Lower leg skin (tissue), 4 donors: ENCODE results near the gene C17orf107. TPM values are rescaled to one million over a fixed set of nuclear protein-coding genes. Genes with fewer than 3 reads are reported as not detected.

Experiments used
- DNase-seq, 2 donors: peaks; one replicate each; pipeline ENCODE4 v3.0.0-alpha.2; 2019; ENCODE audit warnings: low spot score in 2 of 2
- H3K4me3 ChIP-seq: fragments of 200-600 bp; sonication (generic); 2 replicates; pipeline ENCODE4 v1.5.1; 2017; ENCODE audit warnings: mild to moderate bottlenecking, low read depth; ENCODE audit not compliant: poor library complexity, severe bottlenecking
- CTCF ChIP-seq, 3 donors: fragments of 450-650 bp; IDR thresholded peaks; one replicate each; pipeline ENCODE4 v1.5.1; 2016; ENCODE audit warnings: antibody characterized with exemption in 3 of 3, mild to moderate bottlenecking in 3 of 3, moderate library complexity in 2 of 3
- POLR2A ChIP-seq, 2 donors: fragments of 450-650 bp; IDR thresholded peaks; one replicate each; pipeline ENCODE4 v1.6.1; 2016 to 2017; ENCODE audit warnings: antibody characterized with exemption in 2 of 2, mild to moderate bottlenecking in 1 of 2, moderate library complexity in 1 of 2
- whole genome bisulfite sequencing, 2 donors: methylation state at CpG; one replicate each; pipeline ENCODE4 v1.1.5; 2018; 5-methylcytosine and 5-hydroxymethylcytosine counted together
- intact Hi-C: fragments of 100-400 bp; cut with DNase I; formaldehyde crosslinking; loops from one replicate; pipeline ENCODE4 v1.15.0; 2023; ENCODE audit warnings: low total_unique reads
- total RNA-seq, 4 donors: library from RNA; depleted of rRNA; stranded (reverse); fragments of >200 nt; gene quantifications; one replicate each; pipeline ENCODE4 v1.1.0, GENCODE V29; 2016

C17orf107 gene
- total RNA-seq, result 10 to 100 TPM in 2 of 4 donors, 1 to 10 TPM in 2; 7.0 to 13.4 (median 10.1) TPM

- 10 to 20% methylated on average over 30 to 56 of the region's 60 CpGs for WGBS, 2 donors
- intact Hi-C loops, result no loop called here
- no peak within 1 kb of the TSS for H3K4me3 ChIP-seq
- TF ChIP-seq CTCF (IDR thresholded peaks at IDR 0.05), result no peak
- TF ChIP-seq POLR2A (IDR thresholded peaks at IDR 0.05), result no peak
- DNase-seq, result peak; percentile 83 to 97
Measured at GRCh38 chr17:4899341-4900230, at the start of gene C17orf107. Gene C17orf107, plus strand, starts transcription at chr17:4899536. Its CDS starts 227 bp downstream, at chr17:4899763.

- H3K4me3 ChIP-seq, result no peak overlapping the region
- 45 to 72% methylated on average over 2 of the region's 2 CpGs for WGBS, 2 donors
- DNase-seq, result no peak
- TF ChIP-seq POLR2A (IDR thresholded peaks at IDR 0.05) (no peak), CTCF (IDR thresholded peaks at IDR 0.05) (no peak)
- intact Hi-C loops, result no loop called here
Measured at GRCh38 chr17:4850246-4850645, 49.1 kb upstream of the C17orf107 start.

- TF ChIP-seq POLR2A (IDR thresholded peaks at IDR 0.05), result no peak
- no peak for TF ChIP-seq CTCF (IDR thresholded peaks at IDR 0.05)
- 64 to 67% methylated on average over 3 of the region's 3 CpGs for WGBS, 2 donors
- H3K4me3 ChIP-seq, result no peak overlapping the region
- no peak for DNase-seq
- intact Hi-C loops, result no loop called here
Measured at GRCh38 chr17:4851084-4851483, 48.3 kb upstream of the C17orf107 start.

- intact Hi-C loops, result no loop called here
- DNase-seq, result no peak
- no peak for TF ChIP-seq CTCF (IDR thresholded peaks at IDR 0.05)
- no peak for TF ChIP-seq POLR2A (IDR thresholded peaks at IDR 0.05)
Measured at GRCh38 chr17:4852567-4853207, 46.6 kb upstream of the C17orf107 start.

GRCh38 chr17:4853208-4853671 lies 46.1 kb upstream of the C17orf107 start:
- H3K4me3 ChIP-seq, result no peak overlapping the region
- 38 to 64% methylated on average over 2 of the region's 2 CpGs for WGBS, 2 donors
- no peak for DNase-seq
- TF ChIP-seq POLR2A (IDR thresholded peaks at IDR 0.05) (no peak), CTCF (IDR thresholded peaks at IDR 0.05) (no peak)
- intact Hi-C loops, result no loop called here

More at GRCh38 chr17:4852567-4853207, 46.6 kb upstream of the C17orf107 start:
- H3K4me3 ChIP-seq, result no peak overlapping the region
